OCI-LY7 (cell line): ENCODE measurements around the gene SERHL2.

ENCODE experiments used
- CTCF ChIP-seq: fragments of 200-600 bp; sonication (generic); conservative IDR thresholded peaks from 2 replicates; pipeline ENCODE4 v1.5.1; 2014; ENCODE audit warnings: mild to moderate bottlenecking, antibody characterized with exemption, low read length, moderate library complexity, mixed read lengths
- EZH2phosphoT487 ChIP-seq: fragments of 200-600 bp; sonication (generic); IDR thresholded peaks from 2 replicates; pipeline ENCODE4 v1.6.1; 2018; ENCODE audit warnings: low read depth, borderline replicate concordance, mild to moderate bottlenecking, mixed run types, antibody characterized with exemption, low read length, moderate library complexity, mixed read lengths

DNA sequence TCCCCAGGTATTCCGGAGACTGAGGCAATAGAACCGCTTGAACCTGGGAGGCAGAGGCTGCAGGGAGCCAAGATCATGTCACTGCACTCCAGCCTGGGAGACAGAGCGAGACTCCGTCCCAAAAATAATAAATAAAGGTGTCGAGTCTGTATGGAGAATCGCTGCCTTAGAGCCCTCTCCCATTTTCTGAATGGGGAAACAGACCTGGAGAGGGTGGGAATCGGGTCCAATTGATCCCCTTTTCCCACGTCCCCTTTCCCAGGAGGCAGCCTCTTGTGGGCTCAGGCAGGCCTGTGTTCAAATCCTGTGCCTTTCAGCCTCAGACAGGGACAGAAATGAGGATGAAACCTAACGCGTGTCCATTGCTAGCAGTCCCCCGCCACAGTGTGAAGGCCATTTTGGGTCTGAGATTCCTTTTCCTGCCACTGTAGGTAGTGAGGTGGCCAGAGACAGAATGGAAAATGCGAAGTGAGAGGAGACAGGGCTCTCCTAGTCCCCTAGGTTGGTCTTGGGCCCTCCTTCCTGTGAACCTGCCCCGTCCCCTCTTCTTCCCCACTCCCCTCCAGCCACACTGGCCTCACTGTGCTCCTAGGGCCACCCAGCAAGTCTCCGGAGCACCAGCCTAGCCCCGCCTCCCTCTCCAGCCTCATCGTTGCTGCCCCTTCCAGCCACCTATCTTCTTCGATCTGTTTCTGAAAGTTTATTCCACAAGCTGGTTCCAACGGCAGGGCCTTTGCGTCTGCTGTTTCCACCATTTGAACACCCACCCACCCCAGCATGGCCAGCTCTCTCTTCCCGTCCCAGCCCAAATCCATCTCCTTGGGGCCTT, 63.6 kb downstream of the SERHL2 start:
- TF ChIP-seq CTCF (no peak), EZH2phosphoT487 (no peak)
